GM12875 (cell line): ENCODE results near the gene GPR148.
"Not testable (repeated sequence)": the region's sequence is repeated elsewhere in the genome, so short reads cannot be mapped to it uniquely, and the experiment has no call there.

Experiments
- H3K4me3 ChIP-seq: one replicate; pipeline ENCODE4 v1.5.1; 2011; ENCODE audit warnings: low read depth, low read length, control low read depth
- CTCF ChIP-seq: IDR thresholded peaks from 2 replicates; pipeline ENCODE4 v1.5.1; 2011; ENCODE audit warnings: low read depth, mild to moderate bottlenecking, control low read depth, inconsistent platforms, low read length, moderate library complexity, borderline replicate concordance; ENCODE audit not compliant: insufficient read depth

The GPR148 gene

GRCh38 chr2:130726614-130727180 is 2.2 kb upstream of the GPR148 start:
- no peak for TF ChIP-seq CTCF
- H3K4me3 ChIP-seq, result no peak overlapping the region

- H3K4me3 ChIP-seq, result peak overlapping the region; percentile 35
- TF ChIP-seq CTCF, result no peak
Measured at GRCh38 chr2:130727286-130727924, 1.5 kb upstream of the GPR148 start.

- no peak for TF ChIP-seq CTCF
- no peak overlapping the region for H3K4me3 ChIP-seq
Measured at GRCh38 chr2:130728007-130728454, 839 bp upstream of the GPR148 start.

- no peak for TF ChIP-seq CTCF
- H3K4me3 ChIP-seq, result no peak overlapping the region
Measured at GRCh38 chr2:130729322-130730299, 741 bp downstream of the GPR148 start.

GRCh38 chr2:130732257-130732656 is 3.4 kb downstream of the GPR148 start:
- H3K4me3 ChIP-seq, result not testable (repeated sequence)

GRCh38 chr2:130735200-130735599 is 6.3 kb downstream of the GPR148 start:
- H3K4me3 ChIP-seq, result no peak overlapping the region
- TF ChIP-seq CTCF, result no peak

GRCh38 chr2:130736487-130736886 is 7.6 kb downstream of the GPR148 start:
- TF ChIP-seq CTCF, result no peak
- no peak overlapping the region for H3K4me3 ChIP-seq
